GM12878 (cell line): ENCODE data around the gene PDE11A. TPM values are rescaled to one million over a fixed set of nuclear protein-coding genes. Genes with fewer than 3 reads are reported as not detected.

ENCODE experiments used
- ATAC-seq: fragments of 200-7000 bp; cut with Tn5 transposase; 3 replicates; pipeline ENCODE4 v1.9.1; 2020; ENCODE audit warnings: mild to moderate bottlenecking, moderate library complexity
- BruUV-seq: library from RNA; stranded (reverse); fragments of 400-500 nt; replicated peaks from 2 replicates; lab custom pipeline; 2021; lab: Mats Ljungman, UMichigan
- CTCF ChIA-PET: fragments of 300-600 bp; sonication (Branson Sonifier 250); formaldehyde crosslinking; extraction: SDS; loops from one replicate; lab custom pipeline; 2021; ENCODE audit warnings: inconsistent platforms; lab: Yijun Ruan, JAX
- POLR2A ChIA-PET: fragments of 350-600 bp; formaldehyde crosslinking; extraction: SDS; loops from one replicate; lab custom pipeline; 2021; ENCODE audit warnings: inconsistent platforms; lab: Charles Lee
- RAD21 ChIA-PET: fragments of 300-600 bp; sonication (Branson Sonifier 250); formaldehyde crosslinking; loops from one replicate; lab custom pipeline; 2023; ENCODE audit warnings: antibody characterized with exemption; ENCODE audit not compliant: unreplicated experiment; lab: Charles Lee
- SMC1A ChIA-PET: fragments of 300-600 bp; sonication (Branson Sonifier 250); formaldehyde crosslinking; loops from one replicate; lab custom pipeline; 2023; ENCODE audit not compliant: unreplicated experiment, uncharacterized antibody; lab: Charles Lee
- DNase-seq: peaks from one replicate; pipeline ENCODE4 v3.0.0-alpha.2; 2011; ENCODE audit warnings: low read depth, low spot score
- FAIRE-seq: peaks from 3 replicates; lab custom pipeline; 2011; peaks lifted over from hg19 to GRCh38; lab: Jason Lieb, UNC
- H2AFZ ChIP-seq: 2 replicates; pipeline ENCODE4 v1.6.0; 2011; ENCODE audit warnings: low read depth, low read length, control low read depth; ENCODE audit not compliant: control insufficient read depth
- H3K27ac ChIP-seq: 2 replicates; pipeline ENCODE4 v1.5.1; 2011; ENCODE audit warnings: control low read depth; ENCODE audit not compliant: control insufficient read depth, insufficient read depth
- H3K27me3 ChIP-seq, 2 experiments: replicated peaks in 1 of 2; 2 replicates each; pipeline versions ENCODE4 v1.6.0 to v1.6.1; 2011; ENCODE audit warnings: low read length in 1 of 2; ENCODE audit not compliant: control insufficient read depth in 2 of 2, insufficient read depth in 2 of 2
- H3K36me3 ChIP-seq, 2 experiments: 2 replicates each; pipeline ENCODE4 v1.5.1; 2011; ENCODE audit warnings: low read length in 1 of 2; ENCODE audit not compliant: control insufficient read depth in 2 of 2, insufficient read depth in 2 of 2
- H3K4me1 ChIP-seq: 2 replicates; pipeline ENCODE4 v1.6.1; 2011; ENCODE audit warnings: mild to moderate bottlenecking, low read length, moderate library complexity, mixed read lengths; ENCODE audit not compliant: control insufficient read depth, insufficient read depth
- H3K4me2 ChIP-seq: 2 replicates; pipeline ENCODE4 v1.6.0; 2011; ENCODE audit warnings: control low read depth; ENCODE audit not compliant: control insufficient read depth, insufficient read depth
- H3K4me3 ChIP-seq: fragments of 200-600 bp; sonication (generic); 2 replicates; pipeline ENCODE4 v1.5.1; 2016
- H3K79me2 ChIP-seq: 2 replicates; pipeline ENCODE4 v1.6.0; 2011; ENCODE audit warnings: low read length; ENCODE audit not compliant: control insufficient read depth, insufficient read depth
- H3K9ac ChIP-seq: 2 replicates; pipeline ENCODE4 v1.8.0; 2011; ENCODE audit warnings: low read length, control low read depth, mixed read lengths; ENCODE audit not compliant: control insufficient read depth, insufficient read depth
- H3K9me3 ChIP-seq: replicated peaks from 3 replicates; pipeline ENCODE4 v1.5.1; 2011; ENCODE audit warnings: mild to moderate bottlenecking, low read length; ENCODE audit not compliant: control insufficient read depth, insufficient read depth
- H4K20me1 ChIP-seq: 2 replicates; pipeline ENCODE4 v1.6.0; 2011; ENCODE audit not compliant: control insufficient read depth, insufficient read depth
- DPF2 ChIP-seq: fragments of 450-650 bp; IDR thresholded peaks from 2 replicates; pipeline ENCODE4 v1.6.1; 2017; ENCODE audit warnings: mild to moderate bottlenecking
- ETV6 ChIP-seq, 2 experiments: fragments of 450-650 bp in 1 of 2; IDR thresholded peaks in 1 of 2; conservative IDR thresholded peaks in 1 of 2; 2 replicates each; pipeline ENCODE4 v1.6.1; 2014; ENCODE audit warnings: antibody characterized with exemption in 1 of 2, borderline replicate concordance in 1 of 2, low read depth in 1 of 2, mild to moderate bottlenecking in 1 of 2, moderate library complexity in 1 of 2
- FOS ChIP-seq: IDR thresholded peaks from 3 replicates; pipeline ENCODE4 v1.6.1; 2011; ENCODE audit warnings: borderline replicate concordance; ENCODE audit not compliant: insufficient read length; ENCODE audit errors: extremely low read depth
- JUNB ChIP-seq: IDR thresholded peaks from 2 replicates; pipeline ENCODE4 v1.6.1; 2016; ENCODE audit warnings: antibody characterized with exemption, mild to moderate bottlenecking
- KAT2A ChIP-seq: conservative IDR thresholded peaks from 2 replicates; pipeline ENCODE4 v1.6.1; 2011; ENCODE audit warnings: low read depth, low read length; ENCODE audit not compliant: control insufficient read depth
- MXI1 ChIP-seq: fragments of 150-350 bp; IDR thresholded peaks from 2 replicates; pipeline ENCODE4 v1.6.1; 2011; ENCODE audit warnings: low read depth, mild to moderate bottlenecking, inconsistent platforms, low read length, improper control_type of control experiment
- NFIC ChIP-seq: IDR thresholded peaks from 2 replicates; pipeline ENCODE4 v1.6.1; 2012; ENCODE audit warnings: low read depth, mild to moderate bottlenecking, inconsistent platforms, low read length, moderate library complexity
- PAX8 ChIP-seq: fragments of 450-650 bp; IDR thresholded peaks from 2 replicates; pipeline ENCODE4 v1.6.1; 2017; ENCODE audit warnings: mild to moderate bottlenecking, moderate library complexity
- POLR2AphosphoS2 ChIP-seq: IDR thresholded peaks from 2 replicates; pipeline ENCODE4 v1.6.1; 2011; ENCODE audit warnings: low read depth, mild to moderate bottlenecking, low read length, improper control_type of control experiment, moderate library complexity
- RAD51 ChIP-seq: fragments of 450-650 bp; IDR thresholded peaks from 2 replicates; pipeline ENCODE4 v1.6.1; 2016; ENCODE audit warnings: moderate library complexity, mild to moderate bottlenecking, inconsistent platforms
- ZBTB40 ChIP-seq: fragments of 450-650 bp; IDR thresholded peaks from 2 replicates; pipeline ENCODE4 v1.6.1; 2016; ENCODE audit warnings: mild to moderate bottlenecking, moderate library complexity, borderline replicate concordance
- WGBS: methylation state at CpG from one replicate; pipeline ENCODE4 v1.1.6; 2016; ENCODE audit warnings: low lambda C conversion rate; ENCODE audit not compliant: insufficient replicate concordance, insufficient coverage; ENCODE audit errors: missing lambda C conversion rate; 5-methylcytosine and 5-hydroxymethylcytosine counted together
- in situ Hi-C: fragments of 300-500 bp; cut with MboI; formaldehyde crosslinking; loops from 9 replicates; pipeline ENCODE4 v1.14.3; 2018; ENCODE audit warnings: mixed read lengths
- intact Hi-C: fragments of 100-400 bp; cut with micrococcal nuclease; formaldehyde crosslinking; loops from one replicate; pipeline ENCODE4 v1.14.2; 2022; ENCODE audit not compliant: unreplicated experiment
- polyA plus RNA-seq, 11 experiments: library from polyadenylated mRNA; depleted of rRNA in 4 of 11; unstranded in 6 of 11; stranded (reverse) in 5 of 11; fragments of >200 nt; fragmentation: Nextera tagmentation in 4 of 11; fragmentation: Illumina TruSeq in 1 of 11; extraction: Ambion mirVana in 4 of 11; extraction: Trizol in 1 of 11; gene quantifications; 1 replicate in 1 of 11; 2 replicates in 10 of 11; pipeline versions ENCODE4 v1.2.1 to v1.2.3, GENCODE V29; 2011 to 2016; ENCODE audit warnings: inconsistent platforms in 2 of 11, missing spikeins in 2 of 11, low read depth in 1 of 11
- total RNA-seq, 4 experiments: library from RNA; depleted of rRNA in 3 of 4; stranded (reverse); fragments of >200 nt in 3 of 4; fragmentation: Illumina TruSeq in 1 of 4; extraction: Trizol in 1 of 4; gene quantifications; 2 replicates each; pipeline versions ENCODE4 v1.2.1 to v1.2.3, GENCODE V29; 2013 to 2021

PDE11A gene
- total and polyA plus RNA-seq, 10 of the 15 experiments (the other 5 are each of a cell fraction or from before 2014, with no cell fraction given), result 0.01 to 0.17 (median 0.06) TPM; not detected in 5

- TF ChIP-seq KAT2A (no peak), ETV6 (conservative IDR thresholded peaks at IDR 0.05 in 1 of 2, IDR thresholded peaks at IDR 0.05 in 1 of 2; ENCODE audit: borderline replicate concordance in 1 of 2, low read depth in 1 of 2) (no peak), JUNB (no peak)
- TF ChIP-seq, all 136 proteins: peak for 0
Measured at GRCh38 chr2:177889818-177890460, 182.6 kb downstream of the PDE11A start (continued).

- no peak overlapping the region for H3K4me2 ChIP-seq
- no peaks in the 10 kb centered on the region for H3K9me3 ChIP-seq
- no peaks in the 10 kb centered on the region for H4K20me1 ChIP-seq
- in situ Hi-C loops, result no loop called here
- H3K4me1 ChIP-seq, result no peaks in the 10 kb centered on the region
- H3K79me2 ChIP-seq, result no peaks in the 10 kb centered on the region
- ChIA-PET POLR2A (no interaction called here), SMC1A (interaction anchor here (1.0 kb wide), 1 partner anchor 10 kb away, joined by 4 read pairs; no protein-coding TSS in a partner anchor), CTCF (no interaction called here), RAD21 (no interaction called here)
- FAIRE-seq (no peak), DNase-seq (no peak), ATAC-seq (no peak)
- no peaks in the 10 kb centered on the region; a peak in 2 of 4 replicates for H3K27me3 ChIP-seq
- no peak overlapping the region for H3K9ac ChIP-seq
- no peaks in the 10 kb centered on the region for H3K36me3 ChIP-seq
- H3K4me3 ChIP-seq, result no peak overlapping the region
- H3K27ac ChIP-seq, result no peak overlapping the region
- BruUV-seq, result no TSS peak
- 0% methylated on average over 2 of the region's 2 CpGs for WGBS
- TF ChIP-seq NFIC, result no peak
- TF ChIP-seq POLR2AphosphoS2, result no peak
- TF ChIP-seq ZBTB40, result no peak
- no peak for TF ChIP-seq FOS
- TF ChIP-seq MXI1, result no peak
- TF ChIP-seq DPF2, result no peak
- TF ChIP-seq PAX8, result no peak
- TF ChIP-seq RAD51, result no peak
- no peak for TF ChIP-seq KAT2A
- intact Hi-C loops, result no loop called here
- no peak overlapping the region for H2AFZ ChIP-seq
Measured at GRCh38 chr2:177888581-177888980, 184.0 kb downstream of the PDE11A start.
